ENCODE data around the gene NATD1.
A peak's percentile ranks its signal among the peaks of the same experiment; 100 is the strongest.

Gene NATD1

DNA sequence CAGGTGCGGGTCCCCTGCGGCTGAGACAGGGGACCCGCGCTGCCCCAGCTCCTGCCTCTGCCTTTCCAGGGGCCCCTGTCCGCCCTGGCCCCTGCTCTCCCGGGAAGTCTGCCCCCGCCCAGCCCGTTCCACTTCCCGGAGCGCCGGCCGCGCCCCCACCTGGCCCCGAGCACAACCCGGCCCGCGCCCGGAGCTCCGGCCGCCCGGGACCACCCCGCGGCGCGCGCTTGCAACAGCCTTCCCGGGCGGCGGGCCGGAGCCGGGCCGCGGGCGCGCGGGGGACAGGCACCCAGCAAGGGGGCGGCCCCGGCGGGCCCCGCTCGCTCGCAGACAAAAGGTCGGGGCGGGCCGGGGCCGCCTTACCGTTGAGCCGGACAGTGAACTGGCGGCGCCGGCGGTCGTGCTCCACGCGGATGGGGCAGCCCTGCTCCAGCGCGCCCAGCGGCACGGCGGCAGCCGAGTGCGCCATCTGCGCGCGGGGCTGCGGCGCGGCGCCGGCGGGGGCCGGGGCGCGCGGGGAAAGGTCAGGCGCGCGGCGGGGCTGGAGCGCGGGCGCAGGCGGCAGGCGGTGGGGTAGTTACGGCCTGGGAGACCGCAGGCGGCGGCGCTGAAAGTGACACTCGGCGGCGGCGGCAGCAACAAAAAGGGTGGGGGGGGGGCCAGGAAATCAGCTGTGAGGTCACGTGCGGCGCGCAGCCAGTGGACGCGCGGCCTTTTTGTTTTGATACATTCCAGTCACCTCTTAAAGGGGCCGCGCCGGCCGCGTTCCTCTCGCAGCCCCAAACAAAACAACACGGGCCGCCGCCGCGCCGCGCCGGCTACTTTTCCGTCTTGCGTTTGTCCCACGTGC is at the start of gene NATD1:
Gene NATD1, minus strand, starts transcription at position 615 of the 850 bp plus-strand sequence. Its CDS starts 146 bp downstream, at position 469.
- DNase-seq (ENCODE audit: low spot score): peak; percentile 94
- in situ Hi-C loops (cut with MboI; ENCODE audit: low sequenced_read_pairs, unreplicated experiment): no loop called here
- no peak for TF ChIP-seq CTCF (IDR thresholded peaks at IDR 0.05; ENCODE audit: borderline replicate concordance, control extremely low read depth, extremely low read depth, insufficient read depth, missing control alignments)

DNA sequence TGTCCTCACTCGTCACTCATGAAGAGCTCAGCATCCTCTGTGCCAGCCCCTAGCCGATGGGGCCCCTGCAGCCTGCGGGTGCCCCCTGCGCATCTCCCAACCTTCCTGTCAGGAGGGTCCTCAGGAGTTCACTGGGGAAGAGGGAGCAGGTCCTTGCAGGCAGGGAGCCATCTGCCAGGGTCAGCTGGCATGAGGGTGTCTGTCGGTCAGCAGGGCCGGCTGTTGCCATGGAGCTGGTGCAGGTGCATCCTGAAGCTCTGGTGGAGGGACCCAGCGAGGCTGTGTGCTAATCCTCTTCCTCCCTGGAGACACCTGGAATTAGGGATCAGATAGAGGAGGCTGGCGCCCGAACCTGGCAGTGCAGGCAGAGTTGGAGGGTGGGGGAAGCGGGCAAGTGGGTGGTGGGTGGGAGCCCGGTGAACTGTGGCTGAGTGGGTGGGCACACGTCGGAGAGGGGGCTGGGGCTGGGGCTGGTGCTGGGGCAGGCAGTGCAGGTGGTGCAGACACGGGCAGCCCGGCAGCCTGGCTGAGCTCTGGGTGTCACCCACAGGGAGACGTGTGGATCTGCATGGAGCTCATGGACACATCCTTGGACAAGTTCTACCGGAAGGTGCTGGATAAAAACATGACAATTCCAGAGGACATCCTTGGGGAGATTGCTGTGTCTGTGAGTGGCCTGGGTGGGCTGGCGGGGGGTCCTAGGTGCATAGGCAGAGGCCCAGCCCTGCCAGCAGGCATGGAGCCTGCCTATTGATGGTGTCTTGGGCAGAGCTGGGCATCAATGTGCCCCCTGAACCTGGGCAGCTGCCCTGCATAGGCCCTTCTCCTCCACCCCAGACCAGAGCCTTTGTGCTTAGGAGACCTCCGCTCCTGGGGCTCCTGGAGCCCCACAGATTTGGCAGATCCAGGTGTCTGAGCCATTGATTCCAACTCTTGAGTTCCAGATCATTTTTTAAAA is 48.7 kb upstream of the NATD1 start:
- peak; percentile 50 for DNase-seq (ENCODE audit: low spot score)

GRCh38 chr17:21300601-21301571 is 47.7 kb upstream of the NATD1 start:
- DNase-seq (ENCODE audit: low spot score): no peak
- no peak for TF ChIP-seq CTCF (IDR thresholded peaks at IDR 0.05; ENCODE audit: borderline replicate concordance, control extremely low read depth, extremely low read depth, insufficient read depth, missing control alignments)
- in situ Hi-C loops (cut with MboI; ENCODE audit: low sequenced_read_pairs, unreplicated experiment): loop anchor here (25.0 kb wide), 1 partner anchor 486 kb away; no protein-coding TSS in a partner anchor

More for the DNA sequence above, 48.7 kb upstream of the NATD1 start:
- TF ChIP-seq CTCF (IDR thresholded peaks at IDR 0.05; ENCODE audit: borderline replicate concordance, control extremely low read depth, extremely low read depth, insufficient read depth, missing control alignments): no peak
- in situ Hi-C loops (cut with MboI; ENCODE audit: low sequenced_read_pairs, unreplicated experiment): loop anchor here (25.0 kb wide), 1 partner anchor 485 kb away; no protein-coding TSS in a partner anchor

DNA sequence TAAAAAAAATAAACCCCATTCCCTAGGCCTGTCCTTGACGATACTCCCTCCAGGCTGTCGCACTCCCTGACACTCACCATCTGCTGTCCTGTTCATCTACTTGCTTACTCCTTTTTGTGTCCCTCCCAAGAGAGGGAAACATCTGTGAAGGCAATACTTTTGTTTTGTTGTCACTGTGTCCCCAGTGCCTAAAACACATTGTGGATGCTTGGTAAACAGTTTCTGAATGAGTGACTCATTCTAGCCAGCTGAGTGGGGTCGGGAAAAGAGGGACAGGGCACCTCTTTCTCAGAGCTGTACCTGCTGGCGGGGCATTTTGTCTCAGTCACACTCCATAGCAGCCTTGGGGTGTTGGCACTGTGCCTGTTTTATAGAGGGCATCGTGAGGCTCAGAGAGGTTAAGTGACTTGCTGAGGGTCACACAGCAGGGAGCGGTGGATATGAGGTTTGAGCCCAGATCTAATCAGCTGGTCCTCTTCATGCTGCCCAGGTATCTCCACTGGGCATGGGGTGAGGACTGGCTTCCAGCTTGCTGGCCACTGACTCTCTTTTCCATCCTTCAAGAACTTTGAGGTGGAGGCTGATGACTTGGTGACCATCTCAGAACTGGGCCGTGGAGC is 46.9 kb upstream of the NATD1 start:
- no peak for TF ChIP-seq CTCF (IDR thresholded peaks at IDR 0.05; ENCODE audit: borderline replicate concordance, control extremely low read depth, extremely low read depth, insufficient read depth, missing control alignments)
- DNase-seq (ENCODE audit: low spot score): no peak
- in situ Hi-C loops (cut with MboI; ENCODE audit: low sequenced_read_pairs, unreplicated experiment): loop anchor here (25.0 kb wide), 3 partner anchors 137 to 487 kb away; no protein-coding TSS in a partner anchor

DNA sequence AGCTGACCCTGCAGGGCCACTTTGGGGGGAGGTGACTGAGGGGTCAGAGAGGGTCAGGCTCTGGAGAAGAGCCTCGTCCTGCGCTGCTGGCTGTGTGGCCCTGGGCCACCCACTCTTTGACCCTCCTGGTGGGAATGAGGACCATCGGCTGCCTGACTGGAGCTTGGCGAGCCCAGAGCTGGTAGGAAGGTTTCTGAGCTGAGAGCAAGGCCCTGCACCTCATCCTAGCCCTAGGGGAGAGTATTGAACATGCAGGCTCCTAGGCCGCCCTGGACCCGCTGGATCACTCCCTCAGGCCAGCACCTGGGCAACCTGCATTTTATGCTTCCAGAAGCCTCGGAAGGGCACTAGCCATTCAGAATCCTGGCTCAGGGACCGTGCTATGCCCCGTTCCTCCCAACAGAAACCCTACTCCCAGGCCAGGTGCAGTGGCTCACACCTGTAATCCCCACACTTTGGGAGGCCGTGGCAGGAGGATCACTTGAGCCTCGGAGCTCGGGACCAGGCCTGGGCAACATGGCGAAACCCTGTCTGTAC is 45.8 kb upstream of the NATD1 start:
- in situ Hi-C loops (cut with MboI; ENCODE audit: low sequenced_read_pairs, unreplicated experiment): loop anchor here (25.0 kb wide), 2 partner anchors 138 to 213 kb away; no protein-coding TSS in a partner anchor
- no peak for TF ChIP-seq CTCF (IDR thresholded peaks at IDR 0.05; ENCODE audit: borderline replicate concordance, control extremely low read depth, extremely low read depth, insufficient read depth, missing control alignments)
- DNase-seq (ENCODE audit: low spot score): peak; percentile 36

All from GM13976 (cell line).